HFF-Myc (cell line): Measurements from ENCODE around the gene KCMF1.

Experiments used
- DNase-seq: peaks from one replicate; pipeline ENCODE4 v3.0.0-alpha.2; 2011; ENCODE audit warnings: low read depth; ENCODE audit errors: extremely low read depth
- H3K4me3 ChIP-seq: replicated peaks from 2 replicates; pipeline ENCODE4 v1.5.1; 2011; ENCODE audit warnings: low read depth, mild to moderate bottlenecking, control low read depth, low read length
- TF ChIP-seq, protein P1 (sequence below): IDR thresholded peaks from 2 replicates; pipeline ENCODE4 v1.5.1; 2012; ENCODE audit warnings: mild to moderate bottlenecking, low read depth, low read length, control low read depth; ENCODE audit errors: missing control alignments

Gene KCMF1

DNA sequence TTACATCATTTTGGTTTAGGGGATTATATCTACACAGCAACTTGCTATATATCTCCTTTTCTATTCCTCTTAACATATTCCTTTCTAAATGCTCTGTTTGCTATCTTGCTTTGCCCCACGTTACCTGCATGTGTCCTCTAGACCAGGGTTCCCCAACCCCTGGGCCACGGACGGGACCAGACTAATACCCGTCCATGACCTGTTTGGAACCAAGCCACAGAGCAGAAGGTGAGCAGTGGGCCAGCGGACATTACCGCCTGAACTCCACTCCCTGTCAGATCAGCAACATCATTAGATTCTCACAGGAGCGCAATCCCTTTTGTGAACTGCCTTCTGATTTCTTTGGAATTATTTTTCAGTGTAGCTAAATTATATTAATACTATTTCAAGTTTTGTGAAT is 66.7 kb downstream of the KCMF1 start:
- DNase-seq: no peak
- H3K4me3 ChIP-seq: no peak overlapping the region
- TF ChIP-seq, protein P1, sequence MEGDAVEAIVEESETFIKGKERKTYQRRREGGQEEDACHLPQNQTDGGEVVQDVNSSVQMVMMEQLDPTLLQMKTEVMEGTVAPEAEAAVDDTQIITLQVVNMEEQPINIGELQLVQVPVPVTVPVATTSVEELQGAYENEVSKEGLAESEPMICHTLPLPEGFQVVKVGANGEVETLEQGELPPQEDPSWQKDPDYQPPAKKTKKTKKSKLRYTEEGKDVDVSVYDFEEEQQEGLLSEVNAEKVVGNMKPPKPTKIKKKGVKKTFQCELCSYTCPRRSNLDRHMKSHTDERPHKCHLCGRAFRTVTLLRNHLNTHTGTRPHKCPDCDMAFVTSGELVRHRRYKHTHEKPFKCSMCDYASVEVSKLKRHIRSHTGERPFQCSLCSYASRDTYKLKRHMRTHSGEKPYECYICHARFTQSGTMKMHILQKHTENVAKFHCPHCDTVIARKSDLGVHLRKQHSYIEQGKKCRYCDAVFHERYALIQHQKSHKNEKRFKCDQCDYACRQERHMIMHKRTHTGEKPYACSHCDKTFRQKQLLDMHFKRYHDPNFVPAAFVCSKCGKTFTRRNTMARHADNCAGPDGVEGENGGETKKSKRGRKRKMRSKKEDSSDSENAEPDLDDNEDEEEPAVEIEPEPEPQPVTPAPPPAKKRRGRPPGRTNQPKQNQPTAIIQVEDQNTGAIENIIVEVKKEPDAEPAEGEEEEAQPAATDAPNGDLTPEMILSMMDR: no peak

DNA sequence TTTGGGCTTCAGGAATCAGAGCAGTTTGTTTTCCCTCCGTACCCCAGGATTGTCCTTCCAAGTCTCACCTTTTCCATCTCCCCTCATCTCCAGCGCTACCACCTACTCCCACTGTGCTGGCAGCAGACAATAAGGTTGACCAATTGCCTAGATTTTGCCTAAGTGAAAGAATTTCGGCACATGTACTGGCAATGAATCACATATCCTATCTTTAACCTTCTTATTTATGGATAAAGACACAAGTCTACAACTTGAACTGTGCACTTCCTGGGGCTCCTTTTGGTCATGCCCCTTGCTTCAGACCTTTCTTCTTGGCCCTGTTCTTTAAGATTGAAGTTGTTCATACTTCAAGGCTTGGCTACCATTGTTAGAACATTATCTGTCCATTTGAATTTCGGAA is 71.4 kb downstream of the KCMF1 start:
- DNase-seq: no peak
- no peak overlapping the region for H3K4me3 ChIP-seq
- TF ChIP-seq, protein P1: no peak

DNA sequence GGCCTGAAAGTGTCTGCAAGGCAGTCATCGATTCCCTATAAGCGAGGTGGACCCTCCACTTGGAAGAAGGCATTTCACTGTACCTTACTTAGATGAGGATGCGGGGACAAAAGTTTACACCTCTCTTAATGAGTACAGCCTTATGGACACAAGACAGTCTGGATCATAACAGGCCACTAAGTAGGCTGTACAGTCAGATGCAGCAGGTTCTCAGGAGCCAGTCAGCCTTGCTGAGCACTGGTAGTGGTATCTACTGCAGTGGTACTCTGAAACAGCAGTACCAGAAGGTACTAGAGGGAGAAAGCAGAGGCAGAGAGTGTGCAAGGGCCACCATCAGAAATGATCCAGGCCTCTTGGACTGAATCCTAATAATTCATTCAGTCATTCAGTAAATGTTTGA is 77.6 kb downstream of the KCMF1 start:
- TF ChIP-seq, protein P1: no peak
- H3K4me3 ChIP-seq: no peak overlapping the region
- no peak for DNase-seq

DNA sequence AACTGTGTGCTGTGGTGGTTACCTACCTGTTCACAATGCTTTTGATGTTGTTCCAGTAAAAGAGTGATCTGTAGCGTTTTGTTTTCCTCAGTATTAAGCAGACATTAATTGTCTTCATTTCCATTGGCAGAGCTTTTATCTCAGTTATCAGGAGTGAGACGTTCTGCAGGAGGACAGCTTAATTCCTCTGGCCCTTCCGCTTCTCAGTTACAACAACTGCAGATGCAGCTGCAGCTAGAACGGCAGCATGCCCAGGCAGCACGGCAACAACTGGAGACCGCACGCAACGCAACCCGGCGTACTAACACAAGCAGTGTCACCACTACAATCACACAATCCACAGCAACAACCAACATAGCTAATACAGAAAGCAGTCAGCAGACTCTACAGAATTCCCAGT is 78.3 kb downstream of the KCMF1 start:
- no peak overlapping the region for H3K4me3 ChIP-seq
- no peak for DNase-seq
- TF ChIP-seq, protein P1: no peak

DNA sequence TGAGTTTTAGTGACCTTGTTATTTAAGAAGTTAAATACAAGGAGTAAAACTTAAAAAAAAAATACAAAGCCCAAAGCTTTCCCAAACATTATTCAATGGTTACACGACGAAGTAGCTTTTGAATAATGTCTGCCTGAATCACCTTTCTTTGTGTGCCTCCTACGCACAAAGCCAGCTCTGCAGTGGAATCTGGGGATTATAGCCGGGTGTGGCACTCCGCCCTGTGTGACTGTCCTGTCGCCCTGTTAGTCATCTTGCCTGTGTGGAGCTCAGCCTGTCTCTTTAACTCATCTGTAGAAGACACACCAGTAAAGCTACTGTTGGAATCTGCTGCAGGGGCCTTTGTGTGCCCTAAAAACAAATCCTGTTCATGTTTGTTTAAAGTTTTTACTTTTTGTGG is 82.8 kb downstream of the KCMF1 start:
- peak; percentile 35 for DNase-seq
- no peak overlapping the region for H3K4me3 ChIP-seq
- TF ChIP-seq, protein P1: no peak

DNA sequence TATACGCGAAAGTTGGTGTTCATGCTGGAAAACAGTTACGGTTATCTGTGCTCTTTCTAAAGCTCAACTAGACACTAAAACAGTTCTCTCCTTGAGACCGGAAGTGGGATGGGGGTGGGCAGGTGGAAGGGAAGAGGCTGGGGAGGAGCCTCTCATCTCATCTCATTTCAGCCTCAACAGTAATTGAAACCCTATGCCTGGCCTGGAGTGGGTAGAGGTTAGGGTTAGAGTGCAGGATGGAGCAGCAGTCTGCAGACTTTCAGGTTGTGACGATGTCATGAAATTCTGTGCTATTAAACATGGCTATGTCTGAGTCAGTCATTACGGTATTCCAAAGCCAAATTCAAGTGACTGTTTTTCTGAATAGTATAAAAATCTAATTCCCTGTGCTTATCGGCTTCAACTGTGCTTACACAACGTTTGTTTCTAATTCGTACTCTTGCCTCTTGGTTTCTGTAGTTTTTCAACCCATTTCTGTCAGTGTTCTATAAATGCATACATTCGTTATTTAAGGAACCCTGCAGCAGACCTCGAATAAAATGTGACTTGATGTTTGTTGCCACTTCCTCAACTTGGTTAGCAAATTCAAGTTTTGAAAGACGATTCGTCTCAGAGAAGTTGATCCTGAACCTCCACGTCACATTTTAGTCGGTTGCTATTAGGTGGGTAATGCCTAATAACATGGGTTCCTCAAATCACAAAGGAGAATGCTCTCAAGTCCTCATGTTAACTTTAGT is 86.4 kb downstream of the KCMF1 start:
- no peak overlapping the region for H3K4me3 ChIP-seq
- TF ChIP-seq, protein P1: no peak
- peak; percentile 39 for DNase-seq

DNA sequence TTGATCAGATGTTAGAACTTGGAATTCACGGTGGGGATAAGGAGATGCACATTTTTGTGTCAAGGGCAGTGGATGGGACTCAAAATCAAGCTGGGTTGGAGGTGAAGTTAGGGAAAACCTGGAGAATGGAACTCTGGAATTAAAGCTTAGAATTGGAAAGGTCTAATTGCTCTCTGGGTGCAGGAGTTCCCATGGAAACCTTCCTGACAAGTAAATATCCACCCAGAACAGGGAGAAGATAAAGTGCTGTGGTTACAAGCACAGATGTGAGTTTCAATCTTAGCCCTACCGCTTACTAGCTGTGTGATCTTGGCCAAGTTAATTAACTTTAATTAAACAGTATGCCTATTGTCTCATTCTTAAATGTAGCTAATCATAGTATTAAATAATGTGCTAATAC is 90.9 kb downstream of the KCMF1 start:
- DNase-seq: no peak
- H3K4me3 ChIP-seq: no peak overlapping the region

More for the DNA sequence above, 90.9 kb downstream of the KCMF1 start:
- TF ChIP-seq, protein P1: no peak
